ENCODE measurements around the gene ZNF883. TPM values are rescaled to one million over a fixed set of nuclear protein-coding genes. Genes with fewer than 3 reads are reported as not detected.

ZNF883 gene
- total and polyA plus RNA-seq, 9 of the 15 experiments (the other 6 are each of a cell fraction or from before 2014, with no cell fraction given), result 1.00 to 5.7 (median 3.7) TPM

- TF ChIP-seq NFE2 (IDR thresholded peaks at IDR 0.05; ENCODE audit: low read depth) (0 out of 2 replicates have a peak, but pooled peaks have one; percentile 10), CBX8 (IDR thresholded peaks at IDR 0.05; ENCODE audit: borderline replicate concordance, extremely low read depth, low read depth, low read length, poor library complexity, severe bottlenecking) (no peak), ZNF263 (CRISPR knock-in tag; IDR thresholded peaks at IDR 0.05; ENCODE audit: borderline replicate concordance) (no peak), CC2D1A (IDR thresholded peaks at IDR 0.05) (no peak), PKNOX1 (IDR thresholded peaks at IDR 0.05) (peak; percentile 84), BDP1 (IDR thresholded peaks at IDR 0.05; ENCODE audit: insufficient read depth, insufficient read length) (no peak), ZNF143 (CRISPR knock-in tag; IDR thresholded peaks at IDR 0.05) (no peak), SRSF1 (IDR thresholded peaks at IDR 0.05; ENCODE audit: low read depth, low read length) (no peak), NFRKB (IDR thresholded peaks at IDR 0.05; ENCODE audit: low read depth) (no peak), GTF2F1 (IDR thresholded peaks at IDR 0.05; ENCODE audit: low read depth, low read length) (no peak), CBFA2T3 (IDR thresholded peaks at IDR 0.05) (peak; percentile 46), POLR3A (IDR thresholded peaks at IDR 0.05; ENCODE audit: borderline replicate concordance, extremely low read depth, insufficient read depth, insufficient read length) (no peak), MECOM (CRISPR knock-in tag; IDR thresholded peaks at IDR 0.05) (no peak), NELFE (IDR thresholded peaks at IDR 0.05; ENCODE audit: insufficient read depth, insufficient read length) (no peak), NFIX (CRISPR knock-in tag; IDR thresholded peaks at IDR 0.05; ENCODE audit: low read depth) (no peak), ZBTB12 (CRISPR knock-in tag; IDR thresholded peaks at IDR 0.05) (no peak), CGGBP1 (CRISPR knock-in tag; IDR thresholded peaks at IDR 0.05) (no peak), SP1 (CRISPR knock-in tag; IDR thresholded peaks at IDR 0.05) (no peak), DLX4 (CRISPR knock-in tag; IDR thresholded peaks at IDR 0.05) (no peak), ZBTB2 (IDR thresholded peaks at IDR 0.05) (no peak), THAP7 (CRISPR knock-in tag; IDR thresholded peaks at IDR 0.05) (no peak), KLF6 (CRISPR knock-in tag; IDR thresholded peaks at IDR 0.05; ENCODE audit: borderline replicate concordance) (no peak), ZC3H11A (IDR thresholded peaks at IDR 0.05; ENCODE audit: low read depth, low read length) (no peak), LEF1 (IDR thresholded peaks at IDR 0.05) (no peak), PTTG1 (tag; IDR thresholded peaks at IDR 0.05; ENCODE audit: low read depth) (no peak), THRAP3 (IDR thresholded peaks at IDR 0.05; ENCODE audit: borderline replicate concordance) (no peak)
Observed at GRCh38 chr9:112969730-112970129, 42.3 kb downstream of the ZNF883 start (continued).

All from K562 (cell line).